Measurements from ENCODE around the gene BCL7A.

DNA sequence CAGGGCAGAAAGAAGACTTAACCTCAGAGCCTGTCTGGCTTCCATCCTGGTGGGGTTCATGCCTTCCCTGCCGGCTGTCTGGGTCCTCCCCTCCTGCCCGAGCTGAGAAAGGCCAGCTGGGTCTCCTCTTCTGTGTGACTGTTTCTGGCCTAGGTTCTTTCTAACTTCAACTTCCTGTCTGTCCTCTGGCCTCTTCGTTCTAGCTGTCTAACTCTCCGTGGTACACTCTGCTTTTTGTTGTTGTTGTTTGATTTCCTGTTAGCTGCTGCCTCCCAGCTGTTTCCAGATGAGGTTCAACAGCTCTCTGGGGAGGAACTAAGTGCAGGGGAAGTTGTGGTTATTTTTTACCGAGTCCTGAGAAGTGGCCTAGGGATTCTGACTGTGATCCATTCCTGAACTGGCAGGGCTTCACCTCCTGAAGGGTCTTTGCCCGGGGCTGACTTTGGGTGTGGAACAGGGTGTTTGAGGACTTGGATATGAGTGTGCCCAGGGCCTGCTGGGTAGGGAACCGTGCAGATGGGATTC lies 60.1 kb downstream of the BCL7A start:
- TF ChIP-seq, protein P1, sequence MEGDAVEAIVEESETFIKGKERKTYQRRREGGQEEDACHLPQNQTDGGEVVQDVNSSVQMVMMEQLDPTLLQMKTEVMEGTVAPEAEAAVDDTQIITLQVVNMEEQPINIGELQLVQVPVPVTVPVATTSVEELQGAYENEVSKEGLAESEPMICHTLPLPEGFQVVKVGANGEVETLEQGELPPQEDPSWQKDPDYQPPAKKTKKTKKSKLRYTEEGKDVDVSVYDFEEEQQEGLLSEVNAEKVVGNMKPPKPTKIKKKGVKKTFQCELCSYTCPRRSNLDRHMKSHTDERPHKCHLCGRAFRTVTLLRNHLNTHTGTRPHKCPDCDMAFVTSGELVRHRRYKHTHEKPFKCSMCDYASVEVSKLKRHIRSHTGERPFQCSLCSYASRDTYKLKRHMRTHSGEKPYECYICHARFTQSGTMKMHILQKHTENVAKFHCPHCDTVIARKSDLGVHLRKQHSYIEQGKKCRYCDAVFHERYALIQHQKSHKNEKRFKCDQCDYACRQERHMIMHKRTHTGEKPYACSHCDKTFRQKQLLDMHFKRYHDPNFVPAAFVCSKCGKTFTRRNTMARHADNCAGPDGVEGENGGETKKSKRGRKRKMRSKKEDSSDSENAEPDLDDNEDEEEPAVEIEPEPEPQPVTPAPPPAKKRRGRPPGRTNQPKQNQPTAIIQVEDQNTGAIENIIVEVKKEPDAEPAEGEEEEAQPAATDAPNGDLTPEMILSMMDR (IDR thresholded peaks at IDR 0.05): no peak
- no peak for TF ChIP-seq EZH2 (IDR thresholded peaks at IDR 0.05; ENCODE audit: borderline replicate concordance, insufficient read depth, low read depth, low read length, poor library complexity, severe bottlenecking)

Measured in B cell (primary cell).